ENCODE measurements around the gene ZNF831. TPM values are rescaled to one million over a fixed set of nuclear protein-coding genes. Genes with fewer than 3 reads are reported as not detected.

Gene ZNF831
- polyA plus RNA-seq, 1 donor, result 0.31 TPM

- no peak for DNase-seq
Observed at GRCh38 chr20:59182401-59183044, 18.9 kb downstream of the ZNF831 start.

GRCh38 chr20:59183751-59184150 is 20.1 kb downstream of the ZNF831 start:
- DNase-seq, result no peak

- no peak for DNase-seq
Observed at GRCh38 chr20:59184880-59185447, 21.3 kb downstream of the ZNF831 start.

GRCh38 chr20:59185809-59186208 is 22.2 kb downstream of the ZNF831 start:
- no peak for DNase-seq

GRCh38 chr20:59190466-59190865 is 26.8 kb downstream of the ZNF831 start:
- DNase-seq, result no peak

GRCh38 chr20:59191036-59191755 is 27.6 kb downstream of the ZNF831 start:
- DNase-seq, result no peak

- DNase-seq, result no peak
Observed at GRCh38 chr20:59191756-59192532, 28.3 kb downstream of the ZNF831 start.

GRCh38 chr20:59192533-59192896 is 28.9 kb downstream of the ZNF831 start:
- no peak for DNase-seq

GRCh38 chr20:59193325-59193724 is 29.7 kb downstream of the ZNF831 start:
- DNase-seq, result no peak

- no peak for DNase-seq
Observed at GRCh38 chr20:59194023-59194935, 30.7 kb downstream of the ZNF831 start.

- no peak for DNase-seq
Observed at GRCh38 chr20:59195316-59195993, 31.8 kb downstream of the ZNF831 start.

- DNase-seq, result no peak
Observed at GRCh38 chr20:59204165-59204894, 40.7 kb downstream of the ZNF831 start.

- DNase-seq, result no peak
Observed at GRCh38 chr20:59205044-59205443, 41.4 kb downstream of the ZNF831 start.

- no peak for DNase-seq
Observed at GRCh38 chr20:59207235-59207634, 43.6 kb downstream of the ZNF831 start.

GRCh38 chr20:59207742-59208357 is 44.2 kb downstream of the ZNF831 start:
- no peak for DNase-seq

- DNase-seq, result no peak
Observed at GRCh38 chr20:59210186-59210585, 46.6 kb downstream of the ZNF831 start.

- no peak for DNase-seq
Observed at GRCh38 chr20:59211208-59211765, 47.7 kb downstream of the ZNF831 start.

- no peak for DNase-seq
Observed at GRCh38 chr20:59214073-59214472, 50.5 kb downstream of the ZNF831 start.

- no peak for DNase-seq
Observed at GRCh38 chr20:59214606-59215547, 51.3 kb downstream of the ZNF831 start.

Data from hindlimb muscle (tissue), 1 donor.